HCT116 (cell line): ENCODE data around the gene ASNSD1. TPM values are rescaled to one million over a fixed set of nuclear protein-coding genes. Genes with fewer than 3 reads are reported as not detected.

ENCODE experiments used
- ATAC-seq: fragments of 200-7000 bp; cut with Tn5 transposase; 2 replicates; pipeline ENCODE4 v1.9.1; 2020; ENCODE audit warnings: mild to moderate bottlenecking, moderate library complexity
- BruUV-seq: library from RNA; stranded (reverse); fragments of 400-500 nt; replicated peaks from 2 replicates; lab custom pipeline; 2021; lab: Mats Ljungman, UMichigan
- CTCF ChIA-PET: fragments of 300-600 bp; sonication (Branson Sonifier 250); formaldehyde crosslinking; loops from one replicate; lab custom pipeline; 2021; ENCODE audit warnings: antibody characterized with exemption; lab: Charles Lee
- POLR2A ChIA-PET: fragments of 300-600, 350-600 bp; sonication (Branson Sonifier 250); formaldehyde crosslinking; loops from one replicate; lab custom pipeline; 2021; ENCODE audit warnings: antibody characterized with exemption; lab: Charles Lee
- RAD21 ChIA-PET, 2 experiments: fragments of 300-600 bp; sonication (Branson Sonifier 250); formaldehyde crosslinking; loops; one replicate each; lab custom pipeline; 2023; ENCODE audit warnings: low total read pairs in 2 of 2; ENCODE audit not compliant: uncharacterized antibody in 2 of 2, unreplicated experiment in 2 of 2, low non-redundant PET in 1 of 2; lab: Charles Lee
- DNase-seq: peaks from one replicate; pipeline ENCODE4 v3.0.0-alpha.2; 2010; ENCODE audit warnings: low read depth, low spot score
- H2AFZ ChIP-seq: fragments of 200-600 bp; shearing (Covaris generic), sonication (generic); 2 replicates; pipeline ENCODE4 v1.6.1; 2017; ENCODE audit warnings: low read depth, mixed run types, mixed read lengths, antibody characterized with exemption, low read length; ENCODE audit not compliant: poor library complexity, severe bottlenecking
- H3K27ac ChIP-seq: 2 replicates; pipeline ENCODE4 v1.5.1; 2012; ENCODE audit warnings: low read depth, low read length
- H3K27me3 ChIP-seq: fragments of 200-600 bp; sonication (generic); 2 replicates; pipeline ENCODE4 v1.6.1; 2016; ENCODE audit warnings: mixed run types, low read length, mixed read lengths; ENCODE audit not compliant: insufficient read depth
- H3K36me3 ChIP-seq, 2 experiments: fragments of 200-500 bp in 1 of 2; fragments of 200-600 bp in 1 of 2; sonication (Bioruptor generic) in 1 of 2; sonication (generic) in 1 of 2; 2 replicates each; pipeline versions ENCODE4 v1.5.1 to v1.6.1; 2014 to 2016; ENCODE audit warnings: low read length in 2 of 2, inconsistent platforms in 1 of 2, mixed read lengths in 1 of 2, mixed run types in 1 of 2; ENCODE audit not compliant: insufficient read depth in 2 of 2, control insufficient read depth in 1 of 2
- H3K4me1 ChIP-seq, 2 experiments: fragments of 200-600 bp in 1 of 2; sonication (generic) in 1 of 2; 2 replicates each; pipeline versions ENCODE4 v1.5.1 to v1.6.1; 2012 to 2017; ENCODE audit warnings: low read length in 2 of 2, inconsistent platforms in 1 of 2, mild to moderate bottlenecking in 1 of 2, mixed read lengths in 1 of 2, mixed run types in 1 of 2, moderate library complexity in 1 of 2; ENCODE audit not compliant: insufficient read depth in 2 of 2, control insufficient read depth in 1 of 2
- H3K4me2 ChIP-seq: fragments of 200-600 bp; sonication (generic); 2 replicates; pipeline ENCODE4 v1.6.1; 2017; ENCODE audit warnings: mixed run types, low read length, mixed read lengths
- H3K4me3 ChIP-seq, 2 experiments: fragments of 200-600 bp in 1 of 2; sonication (generic) in 1 of 2; replicated peaks in 1 of 2; 2 replicates each; pipeline ENCODE4 v1.5.1; 2011 to 2016; ENCODE audit warnings: low read length in 2 of 2, control low read depth in 1 of 2, low read depth in 1 of 2, mild to moderate bottlenecking in 1 of 2, mixed read lengths in 1 of 2, mixed run types in 1 of 2
- H3K79me2 ChIP-seq: fragments of 200-600 bp; sonication (generic); 2 replicates; pipeline ENCODE4 v1.6.1; 2017; ENCODE audit warnings: mild to moderate bottlenecking, mixed run types, low read length, moderate library complexity, mixed read lengths; ENCODE audit not compliant: insufficient read depth
- H3K9ac ChIP-seq: fragments of 200-600 bp; sonication (generic); 2 replicates; pipeline ENCODE4 v1.6.1; 2016; ENCODE audit warnings: low read length, mixed read lengths
- H3K9me2 ChIP-seq: fragments of 200-600 bp; sonication (generic), shearing (Covaris generic); 2 replicates; pipeline ENCODE4 v1.6.1; 2017; ENCODE audit warnings: mixed run types, mild to moderate bottlenecking, moderate library complexity; ENCODE audit not compliant: insufficient read depth
- H3K9me3 ChIP-seq, 2 experiments: fragments of 200-500 bp in 1 of 2; fragments of 200-600 bp in 1 of 2; sonication (Bioruptor generic) in 1 of 2; sonication (generic) in 1 of 2; 2 replicates each; pipeline ENCODE4 v1.6.1; 2014 to 2017; ENCODE audit warnings: low read length in 2 of 2, mixed read lengths in 2 of 2, inconsistent platforms in 1 of 2, low read depth in 1 of 2, mild to moderate bottlenecking in 1 of 2, mixed run types in 1 of 2, moderate library complexity in 1 of 2; ENCODE audit not compliant: control insufficient read depth in 1 of 2, insufficient read depth in 1 of 2
- H4K20me1 ChIP-seq: fragments of 200-600 bp; sonication (generic), shearing (Covaris generic); 2 replicates; pipeline ENCODE4 v1.6.1; 2017; ENCODE audit warnings: mixed run types, mild to moderate bottlenecking, moderate library complexity; ENCODE audit not compliant: insufficient read depth
- ATF3 ChIP-seq: IDR thresholded peaks from 2 replicates; pipeline ENCODE4 v1.6.1; 2012
- EGR1 ChIP-seq: IDR thresholded peaks from 2 replicates; pipeline ENCODE4 v1.6.1; 2012; ENCODE audit warnings: low read depth
- EZH2phosphoT487 ChIP-seq: fragments of 200-600 bp; IDR thresholded peaks from 2 replicates; pipeline ENCODE4 v1.6.1; 2018; ENCODE audit warnings: antibody characterized with exemption, borderline replicate concordance
- JUND ChIP-seq: IDR thresholded peaks from 2 replicates; pipeline ENCODE4 v1.6.1; 2012
- RAD21 ChIP-seq: IDR thresholded peaks from 2 replicates; pipeline ENCODE4 v1.6.1; 2012; ENCODE audit warnings: low read depth, mild to moderate bottlenecking
- REST ChIP-seq: IDR thresholded peaks from 2 replicates; pipeline ENCODE4 v1.6.1; 2012; ENCODE audit warnings: low read depth
- SIN3A ChIP-seq: IDR thresholded peaks from 2 replicates; pipeline ENCODE4 v1.6.1; 2012; ENCODE audit warnings: low read depth
- YY1 ChIP-seq: IDR thresholded peaks from 2 replicates; pipeline ENCODE4 v1.6.1; 2011; ENCODE audit warnings: low read length, low read depth, moderate library complexity, mild to moderate bottlenecking; ENCODE audit not compliant: insufficient replicate concordance; ENCODE audit errors: extremely low read depth
- ZFX ChIP-seq: fragments of 450-650 bp; IDR thresholded peaks from 2 replicates; pipeline ENCODE4 v1.6.1; 2017
- intact Hi-C: fragments of 100-400 bp; cut with micrococcal nuclease; formaldehyde crosslinking; loops from 2 replicates; pipeline ENCODE4 v1.10.0; 2022
- total RNA-seq: library from RNA; stranded (reverse); gene quantifications from one replicate; pipeline ENCODE4 v1.2.1, GENCODE V29; 2021; ENCODE audit not compliant: unreplicated experiment

The ASNSD1 gene
- total RNA-seq, 1 experiment from 2014 or later: 33.6 TPM

- TF ChIP-seq ZFX (no peak), SIN3A (no peak), RAD21 (no peak), EZH2phosphoT487 (no peak), YY1 (no peak), ATF3 (no peak), EGR1 (no peak), REST (no peak), JUND (no peak)
Measured at GRCh38 chr2:189719571-189719970, 58.3 kb downstream of the ASNSD1 start.

More at GRCh38 chr2:189719571-189719970, 58.3 kb downstream of the ASNSD1 start:
- H2AFZ ChIP-seq: no peak overlapping the region
- H3K36me3 ChIP-seq: no peaks in the 10 kb centered on the region
- H3K4me3 ChIP-seq: no peak overlapping the region
- H3K27ac ChIP-seq: no peak overlapping the region
- ChIA-PET CTCF (no interaction called here), POLR2A (no interaction called here), RAD21 (no interaction called here)
- H3K9me3 ChIP-seq: no peaks in the 10 kb centered on the region
- H3K9ac ChIP-seq: no peak overlapping the region
- intact Hi-C loops: no loop called here
- BruUV-seq: no TSS peak
- no peaks in the 10 kb centered on the region for H4K20me1 ChIP-seq
- no peaks in the 10 kb centered on the region for H3K9me2 ChIP-seq
- ATAC-seq (no peak), DNase-seq (no peak)
- no peaks in the 10 kb centered on the region for H3K4me1 ChIP-seq
- H3K27me3 ChIP-seq: no peaks in the 10 kb centered on the region
- H3K79me2 ChIP-seq: no peaks in the 10 kb centered on the region
- H3K4me2 ChIP-seq: no peak overlapping the region

Other genes with a start within 250 kb of the ASNSD1 start
- 70.2 TPM for gene WDR75, start 220.0 kb upstream of the ASNSD1 start, total RNA-seq
- 1.5 TPM for gene SLC40A1, start 80.7 kb upstream of the ASNSD1 start, total RNA-seq
- 0.84 TPM for gene ANKAR, start 13.2 kb downstream of the ASNSD1 start, total RNA-seq
- gene OSGEPL1, start 101.3 kb downstream of the ASNSD1 start, total RNA-seq: 11.2 TPM
- gene ORMDL1, start 122.9 kb downstream of the ASNSD1 start, total RNA-seq: 32.7 TPM
- gene PMS1, start 123.0 kb downstream of the ASNSD1 start, total RNA-seq: 53.2 TPM